T-helper 9 cell (primary cell): ENCODE results near the gene POLR1A.
A peak's percentile ranks its signal among the peaks of the same experiment; 100 is the strongest.

Experiments
- DNase-seq: peaks from one replicate; pipeline ENCODE4 v3.0.0-alpha.2; 2020
- total RNA-seq, 2 donors: gene quantifications; one replicate each; lab custom pipeline; 2026; lab: John Stamatoyannopoulos, UW

Gene POLR1A
- 49.5 to 80.0 reads per million in 2 donors for total RNA-seq

DNA sequence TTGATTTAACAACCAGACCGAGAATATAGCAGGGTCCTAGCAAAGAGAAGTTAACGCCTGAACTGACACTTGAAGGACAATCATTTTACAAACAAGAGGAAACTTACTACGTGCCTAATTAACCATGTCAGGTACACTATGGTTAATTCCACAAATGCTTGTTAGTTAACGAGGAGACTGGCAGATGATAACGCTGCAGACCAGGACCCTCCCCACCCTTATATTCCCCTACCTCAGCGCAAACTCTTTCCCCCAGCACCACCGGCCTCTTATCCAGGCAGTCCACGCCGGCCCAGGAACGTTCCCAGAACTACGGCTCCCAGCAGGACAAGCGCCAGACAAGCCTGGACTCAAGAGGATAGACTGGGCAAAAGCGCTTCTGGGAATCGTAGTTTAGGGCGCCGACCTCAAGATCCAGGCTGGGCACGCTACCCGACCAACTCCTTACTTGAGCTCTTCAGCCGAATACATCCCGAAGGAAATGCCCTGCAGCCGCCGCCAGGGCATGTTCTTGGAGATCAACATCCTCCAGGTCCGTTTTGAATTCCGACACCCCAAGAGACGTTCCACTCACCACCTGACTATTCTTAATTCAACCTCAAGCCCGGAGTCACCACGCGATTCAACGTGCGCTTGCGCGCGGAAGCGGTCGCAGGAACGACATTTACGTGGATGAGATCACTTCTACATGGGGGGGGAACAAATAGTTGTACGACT, at the start of gene POLR1A:
TSS of gene POLR1A (minus strand) at position 635 of the 717 bp plus-strand sequence. CDS start at position 525, 110 bp downstream.
- peak; percentile 65 for DNase-seq

- DNase-seq = no peak
These were observed 44.8 kb upstream of the POLR1A start for GRCh38 chr2:86150502-86150901.

GRCh38 chr2:86147793-86148192, 42.1 kb upstream of the POLR1A start:
- DNase-seq = no peak

DNA sequence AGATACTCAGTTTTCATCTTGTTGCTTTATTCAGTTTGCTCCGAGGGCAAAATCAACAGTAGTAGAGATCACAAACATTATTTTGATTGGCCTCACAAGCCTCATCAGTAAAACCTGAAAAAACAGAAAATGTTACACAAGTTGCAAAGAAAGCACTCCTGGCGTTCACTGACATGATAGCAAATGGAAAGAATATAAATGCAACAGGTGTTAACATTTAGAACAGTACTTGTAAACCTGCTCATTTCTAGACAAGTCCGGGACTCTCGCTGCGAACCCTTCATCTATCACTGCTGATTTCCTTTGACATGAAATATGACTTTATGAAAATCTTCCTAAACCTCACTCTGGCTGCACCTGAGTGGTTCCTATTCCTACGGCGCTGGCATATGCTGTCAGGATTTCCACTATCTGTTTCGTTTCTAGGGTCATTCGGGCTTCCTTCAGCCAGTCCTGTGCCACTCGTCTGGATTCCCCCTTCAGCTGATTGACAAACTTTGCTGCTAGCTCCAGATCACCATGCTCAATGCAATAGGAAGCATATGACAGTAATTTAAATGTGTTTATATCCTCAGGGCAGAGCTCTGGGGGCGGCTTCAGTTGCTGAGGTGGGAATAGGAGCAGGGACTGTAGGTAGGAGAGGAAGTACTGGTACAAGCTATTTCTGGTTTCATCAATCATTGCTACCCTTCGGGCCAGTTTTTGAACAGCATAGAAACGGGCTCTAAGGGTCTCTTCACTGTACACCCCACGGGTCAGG, 38.4 kb upstream of the POLR1A start:
- no peak for DNase-seq

GRCh38 chr2:86143307-86143706, 37.6 kb upstream of the POLR1A start:
- no peak for DNase-seq

DNA sequence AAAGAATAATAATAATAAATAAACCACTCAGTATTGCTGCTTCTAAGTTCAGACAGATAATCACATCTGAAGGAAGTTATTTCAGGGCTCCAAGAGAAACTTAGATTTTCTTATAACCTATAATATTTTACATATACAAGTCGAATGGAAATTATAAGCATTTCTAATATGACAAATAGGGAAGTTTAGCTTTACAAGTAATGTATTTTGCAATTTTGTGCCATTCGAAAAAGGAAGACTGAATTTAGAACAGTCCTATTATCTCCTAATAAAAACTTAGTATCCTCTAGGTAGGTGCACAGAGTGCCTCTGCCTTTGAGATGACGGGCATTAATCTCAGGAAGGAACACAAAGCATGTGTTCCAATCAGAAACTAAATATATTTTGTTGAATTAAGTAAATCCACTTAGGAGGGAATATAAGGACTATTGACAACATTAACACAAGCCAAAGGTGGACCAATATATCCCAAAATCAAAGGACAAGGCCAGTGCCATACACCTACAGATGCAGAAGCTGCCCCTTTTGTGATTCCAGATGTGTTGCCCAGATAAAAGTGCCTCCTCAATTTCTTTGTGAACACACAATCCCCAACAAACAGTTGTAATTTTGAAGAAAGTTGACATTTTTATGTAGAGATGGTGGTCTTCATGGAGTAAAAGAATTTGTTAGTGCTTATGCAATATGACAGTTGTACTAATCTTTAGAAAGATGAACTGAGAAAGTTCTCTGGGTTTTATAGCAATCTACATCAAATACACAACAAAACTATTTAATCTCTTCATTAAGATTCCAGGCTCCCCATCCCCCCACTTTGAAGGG, 37.0 kb upstream of the POLR1A start:
- DNase-seq = no peak

GRCh38 chr2:86140969-86141392, 35.3 kb upstream of the POLR1A start:
- DNase-seq = no peak

DNA sequence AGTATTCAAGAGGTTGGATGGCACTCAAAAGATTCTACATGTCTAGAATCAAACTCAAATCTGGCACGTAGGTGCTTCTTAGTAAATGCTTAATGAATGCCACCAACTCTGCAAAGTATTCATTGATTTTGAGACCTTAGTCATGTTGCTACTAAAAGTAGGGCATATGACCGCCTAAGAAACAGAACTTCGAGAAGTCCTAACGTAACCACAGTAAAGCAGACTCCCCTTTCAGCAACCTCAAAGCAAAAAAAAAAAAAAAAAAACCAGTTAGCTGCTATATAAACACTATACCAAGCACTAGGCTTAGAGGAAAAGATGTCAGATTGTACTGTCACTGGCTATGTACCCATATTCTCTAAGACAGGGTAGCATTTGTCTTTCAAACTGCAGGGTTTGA, 34.3 kb upstream of the POLR1A start:
- no peak for DNase-seq

DNA sequence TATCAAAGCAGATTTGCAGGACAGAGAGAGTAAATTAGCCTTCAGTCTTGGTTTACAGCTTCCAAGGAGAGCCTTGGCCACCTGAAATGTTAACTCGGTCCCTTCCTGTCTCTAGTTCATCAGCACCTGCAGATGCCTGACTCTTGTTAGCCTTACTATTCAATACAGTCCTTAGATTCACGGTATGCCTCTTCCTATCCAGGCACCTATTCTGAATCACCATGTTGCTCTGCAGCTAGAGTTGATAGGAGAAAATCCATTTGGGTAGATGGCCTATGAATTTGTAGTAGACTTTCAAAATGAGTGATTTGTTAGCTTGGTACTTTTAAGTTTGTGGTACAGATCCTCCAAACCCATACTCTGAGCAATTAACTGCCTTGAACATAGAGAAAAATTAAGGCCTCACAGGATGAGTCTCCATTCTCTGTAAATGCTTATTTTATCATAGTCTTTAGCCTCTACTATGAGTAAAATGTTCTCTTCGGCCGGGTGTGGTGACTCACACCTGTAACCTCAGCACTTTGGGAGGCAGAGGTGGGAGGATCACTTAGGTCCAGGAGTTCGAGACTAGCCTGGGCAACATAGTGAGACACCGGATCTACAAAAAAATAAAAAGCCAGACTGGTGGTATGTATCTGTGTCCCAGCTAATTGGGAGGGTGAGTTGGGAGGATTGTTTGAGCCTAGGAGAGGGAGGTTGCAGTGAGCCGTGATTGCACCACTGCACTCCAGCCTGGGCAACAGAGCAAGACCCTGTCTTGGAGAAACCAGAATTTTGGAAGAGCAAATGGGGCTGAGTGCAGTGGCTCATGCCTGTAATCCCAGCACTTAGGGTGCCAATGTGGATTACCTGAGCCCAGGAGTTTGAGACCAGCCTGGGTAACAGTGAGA, 33.3 kb upstream of the POLR1A start:
- DNase-seq = no peak

DNA sequence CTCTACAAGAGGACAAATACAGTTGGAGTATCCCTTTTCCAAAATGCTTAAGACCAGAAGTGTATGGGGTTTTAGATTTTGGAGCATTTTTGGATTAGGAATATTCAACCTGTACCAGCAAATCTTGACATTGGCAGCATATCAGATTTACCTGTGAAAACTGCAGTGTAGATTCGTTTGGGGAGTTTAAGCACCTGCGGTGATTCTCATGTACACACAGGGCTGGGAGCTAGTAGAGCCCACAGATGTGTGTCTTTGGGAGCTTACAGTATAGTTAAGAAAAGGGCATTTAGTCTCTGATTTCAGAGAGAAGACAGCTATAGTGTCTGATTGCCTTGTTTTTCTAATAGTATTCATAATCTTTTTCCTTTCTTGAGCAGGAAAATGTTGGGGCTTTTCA, 30.5 kb upstream of the POLR1A start:
- no peak for DNase-seq

GRCh38 chr2:86135653-86136052, 30.0 kb upstream of the POLR1A start:
- no peak for DNase-seq

GRCh38 chr2:86134709-86135108, 29.0 kb upstream of the POLR1A start:
- DNase-seq = no peak

DNA sequence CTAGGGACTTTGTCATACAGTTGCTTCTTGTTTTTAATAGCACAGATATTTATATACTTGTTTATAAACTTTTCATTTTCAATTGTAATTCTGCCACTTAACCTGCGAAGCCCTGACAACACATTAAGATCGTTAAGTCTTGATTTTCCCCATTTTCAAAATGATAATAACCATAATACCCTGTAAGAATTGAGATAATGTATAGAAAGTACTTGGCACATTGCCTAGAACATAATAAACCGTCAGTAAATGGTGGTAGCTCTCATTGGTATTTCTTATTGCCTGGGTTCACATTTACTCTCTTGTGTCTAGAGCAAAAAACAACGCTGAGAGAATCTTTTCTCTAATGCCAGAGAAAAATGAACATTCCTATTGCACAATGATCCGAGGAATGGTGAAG, 19.0 kb upstream of the POLR1A start:
- DNase-seq = no peak

DNA sequence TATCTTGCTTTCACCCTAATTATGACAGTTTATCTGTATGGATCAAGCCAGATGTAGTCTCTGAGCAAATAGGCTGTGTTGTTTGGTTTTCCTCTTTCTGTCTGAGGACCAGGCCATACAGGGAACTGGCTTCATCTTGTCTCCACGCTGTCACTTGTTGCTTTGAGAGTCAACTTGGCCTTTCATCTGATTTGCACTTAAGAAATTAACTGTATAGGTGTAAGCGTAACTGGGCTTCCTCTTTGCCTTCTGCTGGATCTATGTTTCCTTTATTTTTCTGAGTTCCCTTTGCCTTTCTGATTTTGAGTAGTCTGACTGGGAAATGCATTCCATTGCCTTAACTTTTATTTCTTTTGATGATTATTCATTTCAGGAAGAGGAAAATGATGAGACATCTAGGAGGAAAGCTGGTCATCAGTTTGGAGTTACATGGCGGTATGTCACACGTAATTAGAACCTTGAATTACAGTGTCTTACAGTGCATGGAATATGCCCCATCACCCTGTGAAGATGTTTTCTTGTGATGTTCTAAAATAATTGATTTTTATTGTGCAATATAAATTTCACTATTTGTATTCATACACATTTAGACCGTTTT, 17.7 kb upstream of the POLR1A start:
- DNase-seq = no peak

- DNase-seq = no peak
These were observed 12.4 kb upstream of the POLR1A start for GRCh38 chr2:86118130-86118529.

GRCh38 chr2:86107031-86107430, 1.3 kb upstream of the POLR1A start:
- no peak for DNase-seq

DNA sequence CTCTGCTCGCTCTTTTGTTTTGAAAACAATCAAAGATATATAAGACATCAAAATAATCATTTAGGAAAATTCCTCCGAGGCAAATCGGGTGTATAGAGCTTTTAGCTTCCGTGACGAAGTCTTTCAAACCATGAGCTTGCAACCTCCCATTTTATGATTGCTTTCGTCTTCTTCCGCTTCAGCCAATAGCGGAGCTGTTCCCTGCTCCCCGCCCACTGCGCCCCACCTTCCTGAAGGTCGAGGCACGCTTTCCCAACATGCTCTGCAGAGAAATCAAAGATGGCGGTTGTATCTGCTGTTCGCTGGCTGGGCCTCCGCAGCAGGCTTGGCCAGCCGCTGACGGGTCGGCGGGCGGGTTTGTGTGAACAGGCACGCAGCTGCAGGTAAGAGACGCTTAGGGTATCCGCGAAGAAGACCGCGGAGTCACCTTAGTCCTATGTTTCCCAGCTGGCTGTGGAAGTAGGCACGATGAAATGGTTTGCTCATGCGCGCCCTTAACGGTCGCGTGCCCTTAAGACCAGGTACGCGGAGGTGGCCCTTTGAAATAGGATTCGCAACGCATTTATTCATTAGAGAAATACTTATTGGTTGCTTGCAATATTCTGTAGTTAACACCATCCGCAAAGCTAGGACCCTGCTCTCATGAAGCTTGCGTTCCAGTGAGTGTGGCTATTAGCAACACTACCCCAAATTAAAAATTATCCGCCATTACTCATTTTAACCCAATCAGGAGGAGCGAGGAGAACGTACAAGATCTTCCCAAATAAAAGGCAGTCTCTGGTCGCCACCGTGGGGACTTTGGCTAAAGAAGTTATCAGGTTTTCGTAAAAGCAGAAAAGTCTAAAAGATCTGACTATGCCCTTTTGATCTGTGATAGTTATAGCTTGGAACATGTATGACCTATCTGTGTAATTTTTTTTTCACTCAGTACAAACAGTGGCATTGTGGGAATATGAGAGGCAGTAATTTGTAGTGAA, 571 bp upstream of the POLR1A start, which contains the start of gene PTCD3:
TSS of gene PTCD3 (plus strand) at position 267 of the 977 bp plus-strand sequence. CDS start at position 280, 13 bp downstream.
- peak; percentile 85 for DNase-seq

DNA sequence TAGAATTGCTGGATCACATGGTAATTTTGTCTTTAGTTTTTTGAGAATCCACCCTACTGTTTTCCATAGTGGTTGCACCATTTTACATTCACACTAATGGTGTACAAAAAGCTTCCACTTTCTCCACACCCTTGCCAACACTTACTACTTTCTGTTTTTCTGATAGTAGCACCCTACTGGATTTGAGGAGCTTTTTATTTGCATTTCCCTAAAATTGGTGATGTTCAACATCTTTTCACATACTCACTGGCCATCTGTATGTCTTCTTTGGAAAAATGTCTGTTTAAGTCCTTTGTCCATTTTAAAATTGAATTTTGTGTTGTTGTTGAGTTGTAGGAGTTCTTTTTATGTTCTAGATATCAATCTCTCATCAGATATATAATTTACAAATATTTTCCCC, 3.5 kb downstream of the POLR1A start:
- no peak for DNase-seq

GRCh38 chr2:86097913-86098312, 7.8 kb downstream of the POLR1A start:
- no peak for DNase-seq

GRCh38 chr2:86097114-86097896, 8.4 kb downstream of the POLR1A start:
- no peak for DNase-seq
